Right atrium auricular region (tissue), 2 donors: Measurements from ENCODE around the gene DENND4A. TPM values are rescaled to one million over a fixed set of nuclear protein-coding genes. Genes with fewer than 3 reads are reported as not detected.

Experiments used
- DNase-seq: peaks from one replicate; pipeline ENCODE4 v3.0.0-alpha.2; 2019; ENCODE audit warnings: low spot score
- H3K27ac ChIP-seq, 2 donors: fragments of 200-600 bp; sonication (generic); 1 replicate in 1 of 2; 2 replicates in 1 of 2; pipeline ENCODE4 v1.5.1; 2016 to 2019
- H3K27me3 ChIP-seq, 2 donors: fragments of 200-600 bp; sonication (generic); one replicate each; pipeline versions ENCODE4 v1.5.1 to v1.6.0; 2017 to 2019
- H3K36me3 ChIP-seq: fragments of 200-600 bp; sonication (generic); one replicate; pipeline ENCODE4 v1.5.1; 2016
- H3K4me1 ChIP-seq, 2 donors: fragments of 200-600 bp; sonication (generic); one replicate each; pipeline versions ENCODE4 v1.5.1 to v1.6.0; 2017 to 2019
- H3K4me3 ChIP-seq, 2 donors: fragments of 200-600 bp; sonication (generic); 1 replicate in 1 of 2; 2 replicates in 1 of 2; pipeline ENCODE4 v1.5.1; 2017 to 2019; ENCODE audit warnings: mild to moderate bottlenecking in 1 of 2, moderate library complexity in 1 of 2
- H3K9me3 ChIP-seq, 2 donors: fragments of 200-600 bp; sonication (generic); one replicate each; pipeline ENCODE4 v1.5.1; 2019
- CTCF ChIP-seq, 2 donors: fragments of 200-600 bp; sonication (generic); IDR thresholded peaks; one replicate each; pipeline ENCODE4 v1.5.1; 2019; ENCODE audit warnings: antibody characterized with exemption in 2 of 2
- total RNA-seq, 2 donors: library from RNA; depleted of rRNA; stranded (reverse); fragments of >200 nt; gene quantifications; one replicate each; pipeline ENCODE4 v1.1.0, GENCODE V29; 2016

DENND4A gene
- total RNA-seq, 2 donors from 2014 or later: 15.2 to 19.4 TPM

- Histone ChIP-seq H3K4me1 (no peaks in the 10 kb centered on the region), H3K4me3 (no peak overlapping the region), H3K9me3 (no peaks in the 10 kb centered on the region), H3K36me3 (peaks cover 23% of the 10 kb centered on the region), H3K27ac (no peak overlapping the region), H3K27me3 (no peaks in the 10 kb centered on the region)
- DNase-seq: no peak
- no peak for TF ChIP-seq CTCF (IDR thresholded peaks at IDR 0.05)
These were observed 59.4 kb downstream of the DENND4A start for GRCh38 chr15:65732698-65733097.

- Histone ChIP-seq H3K36me3 (peaks cover 20% of the 10 kb centered on the region), H3K9me3 (no peaks in the 10 kb centered on the region), H3K4me3 (no peak overlapping the region), H3K27me3 (no peaks in the 10 kb centered on the region), H3K27ac (no peak overlapping the region), H3K4me1 (no peaks in the 10 kb centered on the region)
- TF ChIP-seq CTCF (IDR thresholded peaks at IDR 0.05): no peak
- DNase-seq: no peak
These were observed 60.2 kb downstream of the DENND4A start for GRCh38 chr15:65731926-65732325.

GRCh38 chr15:65730549-65731172 is 61.4 kb downstream of the DENND4A start:
- no peak overlapping the region for H3K4me3 ChIP-seq
- no peaks in the 10 kb centered on the region for H3K27me3 ChIP-seq
- no peak overlapping the region for H3K27ac ChIP-seq
- no peak for TF ChIP-seq CTCF (IDR thresholded peaks at IDR 0.05)
- no peak for DNase-seq
- H3K36me3 ChIP-seq: peaks cover 25% of the 10 kb centered on the region
- H3K9me3 ChIP-seq: no peaks in the 10 kb centered on the region
- no peaks in the 10 kb centered on the region for H3K4me1 ChIP-seq

- H3K36me3 ChIP-seq: peaks cover 41% of the 10 kb centered on the region
- no peak for TF ChIP-seq CTCF (IDR thresholded peaks at IDR 0.05)
- H3K27me3 ChIP-seq: no peaks in the 10 kb centered on the region
- H3K9me3 ChIP-seq: no peaks in the 10 kb centered on the region
- H3K4me3 ChIP-seq: no peak overlapping the region
- H3K4me1 ChIP-seq: no peaks in the 10 kb centered on the region
- no peak for DNase-seq
- no peak overlapping the region for H3K27ac ChIP-seq
These were observed 67.5 kb downstream of the DENND4A start for GRCh38 chr15:65724464-65725215.

- TF ChIP-seq CTCF (IDR thresholded peaks at IDR 0.05): no peak
- no peak overlapping the region for H3K27ac ChIP-seq
- no peaks in the 10 kb centered on the region for H3K27me3 ChIP-seq
These were observed 68.2 kb downstream of the DENND4A start for GRCh38 chr15:65723876-65724275.

More at GRCh38 chr15:65723876-65724275, 68.2 kb downstream of the DENND4A start:
- Histone ChIP-seq H3K9me3 (no peaks in the 10 kb centered on the region), H3K4me1 (no peaks in the 10 kb centered on the region), H3K36me3 (peaks cover 40% of the 10 kb centered on the region), H3K4me3 (no peak overlapping the region)
- no peak for DNase-seq
